ENCODE data around the gene NEMP1.
"Not testable (repeated sequence)": the region's sequence is repeated elsewhere in the genome, so short reads cannot be mapped to it uniquely, and the experiment has no call there.

Gene NEMP1

DNA sequence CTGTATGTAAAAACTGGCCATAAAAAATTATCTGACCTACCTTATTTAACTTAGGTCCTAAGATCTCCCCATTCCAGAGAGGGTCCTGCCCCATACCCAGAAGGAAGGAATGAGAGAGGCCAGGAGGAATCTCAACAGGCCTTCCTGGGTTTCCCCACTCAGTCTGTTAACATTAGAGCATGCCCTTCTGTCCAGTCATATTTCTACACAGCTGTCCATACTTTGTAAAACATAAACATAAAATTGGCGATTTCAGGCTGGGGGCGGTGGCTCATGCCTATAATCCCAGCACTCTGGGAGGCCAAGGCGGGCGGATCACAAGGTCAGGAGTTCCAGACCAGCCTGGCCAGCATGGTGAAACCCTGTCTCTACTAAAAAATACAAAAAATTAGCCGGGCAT is 56.3 kb downstream of the NEMP1 start:
- not testable (repeated sequence) for DNase-seq

DNA sequence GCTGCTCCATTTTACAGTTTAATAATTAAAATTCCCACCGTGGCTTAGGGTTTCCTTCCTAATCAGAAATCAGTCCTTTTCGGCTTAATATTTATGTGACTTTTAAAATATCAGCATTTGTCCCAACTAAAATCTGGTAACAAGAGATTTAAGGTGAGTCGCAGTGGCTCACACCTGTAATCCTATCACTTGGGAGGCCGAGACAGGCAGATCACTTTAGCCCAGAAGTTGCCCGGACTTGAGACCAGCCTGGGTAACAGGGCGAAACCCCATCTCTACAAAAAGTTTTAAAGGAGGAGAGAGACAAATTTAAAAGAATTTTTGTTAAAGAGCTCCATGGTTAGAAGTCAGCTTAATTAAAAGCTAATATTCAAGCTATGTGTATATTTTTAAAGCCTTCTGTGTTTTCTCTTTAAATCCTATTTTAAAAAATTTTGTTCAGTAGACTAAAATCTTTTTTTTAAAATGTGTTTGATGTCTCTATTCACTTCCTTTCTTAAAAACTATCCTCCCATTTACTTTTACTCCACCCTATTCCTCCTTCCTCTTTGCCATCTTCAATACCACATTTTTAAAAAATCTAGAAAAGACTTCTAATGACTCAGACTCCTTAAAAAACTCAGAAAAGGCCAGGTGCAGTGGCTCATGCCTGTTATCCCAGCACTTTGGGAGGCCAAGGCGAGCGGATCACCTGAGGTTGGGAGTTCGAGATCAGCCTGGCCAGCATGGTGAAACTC is 58.4 kb downstream of the NEMP1 start:
- DNase-seq = no peak

DNA sequence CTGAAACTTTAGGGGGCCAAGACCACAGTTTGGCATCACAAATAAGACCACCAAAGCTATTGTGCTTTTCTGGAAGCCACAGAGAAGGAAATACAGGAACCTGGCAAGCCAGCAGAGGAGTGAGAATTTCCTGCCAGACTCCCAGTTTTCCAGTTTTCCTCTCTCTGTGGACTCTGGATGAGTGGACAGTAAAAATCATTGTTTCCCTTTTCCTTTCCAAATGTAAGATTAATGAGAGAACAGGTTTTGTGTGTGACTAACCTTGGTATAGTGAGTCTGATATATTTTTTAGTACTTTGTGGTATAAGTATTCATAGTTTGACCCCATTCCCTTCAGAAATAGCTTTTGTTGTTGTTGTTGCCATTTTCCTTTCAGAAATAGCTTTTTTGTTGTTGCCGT is 59.7 kb downstream of the NEMP1 start:
- DNase-seq = no peak

DNA sequence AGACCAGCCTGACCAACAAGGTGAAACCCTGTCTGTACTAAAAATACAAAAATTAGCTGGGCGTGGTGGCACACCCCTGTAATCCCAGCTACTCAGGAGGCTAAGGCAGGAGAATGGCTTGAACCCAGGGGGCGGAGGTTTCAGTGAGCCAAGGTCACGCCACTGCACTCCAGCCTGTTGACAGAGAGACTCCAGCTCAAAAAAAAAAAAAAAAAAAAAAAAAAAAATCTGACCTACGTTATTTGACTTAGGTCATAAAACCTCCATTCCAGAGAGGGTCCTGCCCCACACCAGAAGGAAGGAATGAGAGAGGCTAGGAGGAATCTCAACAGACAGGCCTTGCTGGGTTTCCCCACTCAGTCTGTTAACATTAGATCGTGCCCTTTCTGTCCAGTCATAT is 60.2 kb downstream of the NEMP1 start:
- not testable (repeated sequence) for DNase-seq

DNA sequence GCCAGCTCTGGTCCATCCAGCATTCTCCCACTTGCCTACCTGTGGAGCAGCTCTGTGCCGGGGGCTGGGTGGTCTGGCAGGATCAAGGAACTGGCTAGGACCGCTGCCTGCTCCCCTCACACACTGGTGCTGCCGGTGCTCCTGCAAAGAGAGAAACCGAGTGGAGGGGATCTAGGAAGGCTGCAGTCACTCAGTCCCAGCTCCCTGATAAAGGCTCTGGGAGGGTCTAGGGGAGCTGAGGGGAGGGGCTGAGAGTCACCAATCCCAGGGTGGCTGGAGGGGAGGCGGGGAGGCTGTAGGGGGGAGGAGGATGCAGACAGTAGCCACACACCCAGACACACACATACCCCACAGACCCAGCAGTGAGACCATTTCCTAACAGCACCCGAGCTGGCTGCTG is 62.2 kb downstream of the NEMP1 start, which contains the start of gene TAC3:
Gene TAC3 (minus strand): TSS at position 182 of the 400 bp plus-strand sequence. CDS start 732 bp downstream, outside the sequence.
- DNase-seq = no peak

DNA sequence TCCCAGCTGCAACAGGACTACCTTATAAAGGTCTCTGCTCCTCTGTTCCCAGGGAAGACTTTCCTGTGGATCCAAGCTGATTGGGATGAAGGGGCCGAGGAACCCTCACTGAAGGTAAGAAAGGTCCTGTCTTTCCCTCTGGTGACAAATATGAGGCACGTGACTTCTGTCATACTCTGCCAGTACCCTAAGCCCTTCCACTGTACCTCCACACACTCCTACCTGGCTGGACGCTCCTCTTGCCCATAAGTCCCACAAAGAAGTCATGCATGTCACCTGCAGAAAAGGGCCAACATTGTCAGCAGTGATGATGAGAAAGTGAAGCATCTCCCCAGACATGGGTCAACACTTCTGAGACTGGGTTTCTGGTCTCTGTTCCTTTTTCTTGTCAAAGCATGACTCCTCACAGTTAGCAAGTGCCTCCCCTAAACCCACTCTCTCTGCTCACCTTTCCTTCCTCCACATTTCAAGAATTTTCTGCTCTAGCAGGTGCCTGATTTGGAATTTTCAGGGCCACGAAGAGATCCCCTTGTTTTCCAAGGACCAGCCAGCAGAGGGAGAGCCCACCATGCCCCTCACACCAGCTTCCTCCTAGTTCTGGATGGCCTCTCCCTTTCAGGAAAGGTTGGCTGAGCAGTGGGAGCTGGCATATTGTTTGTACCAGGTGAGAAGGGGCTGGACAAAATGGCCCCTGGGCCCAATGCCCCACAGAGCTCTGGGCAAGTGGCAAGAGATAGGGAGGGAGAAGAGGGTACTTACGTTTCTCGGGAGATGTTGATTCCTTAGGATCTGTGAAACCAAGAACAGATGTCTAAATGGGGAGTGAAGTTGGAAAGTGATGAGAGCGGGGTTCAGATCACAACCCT is 65.8 kb downstream of the NEMP1 start:
- no peak for DNase-seq

DNA sequence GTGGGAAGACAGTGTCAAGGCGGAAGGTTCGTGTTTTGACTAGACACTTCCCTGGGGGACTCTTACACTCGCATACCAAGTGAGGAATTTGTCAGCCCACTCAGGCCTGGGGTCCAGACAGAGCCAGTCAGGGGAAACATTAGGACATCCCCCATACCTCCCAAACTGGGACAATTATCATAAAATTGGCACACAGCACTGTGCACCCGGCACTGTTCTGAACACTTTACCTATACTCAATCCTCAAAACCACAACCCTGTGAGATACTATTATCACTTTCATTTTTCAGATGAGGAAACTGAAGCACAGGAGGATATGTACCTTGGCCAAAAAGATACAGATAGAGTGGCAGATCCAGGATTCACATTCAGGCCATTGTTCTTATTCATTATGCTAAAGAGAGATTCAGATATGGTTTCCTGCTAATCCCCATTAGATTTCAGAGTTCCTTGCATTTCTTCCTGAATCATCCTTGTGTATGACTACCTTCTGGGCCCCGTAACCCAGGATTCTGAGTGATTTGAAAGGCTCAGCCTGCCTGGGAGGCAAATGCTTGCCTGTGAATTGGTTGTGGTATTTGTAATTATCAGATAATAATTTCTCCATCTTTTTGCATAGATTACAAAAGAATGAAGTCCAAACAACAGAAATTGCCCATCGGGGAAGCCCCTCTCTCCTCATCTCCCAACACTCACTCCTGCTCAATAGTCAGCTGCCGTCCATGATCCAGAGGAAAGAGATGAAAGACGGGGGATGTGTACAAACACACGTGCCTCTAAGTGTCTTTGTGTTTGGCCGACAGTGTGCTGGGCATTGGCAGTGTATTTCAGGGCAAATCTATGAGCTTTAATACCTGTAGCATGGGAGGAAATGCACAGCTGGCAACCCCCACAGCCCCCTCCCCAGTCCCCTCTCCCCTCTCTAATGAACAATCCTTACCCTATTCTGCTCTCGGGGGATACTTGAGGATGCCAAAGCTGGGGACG is 66.9 kb downstream of the NEMP1 start:
- no peak for DNase-seq

DNA sequence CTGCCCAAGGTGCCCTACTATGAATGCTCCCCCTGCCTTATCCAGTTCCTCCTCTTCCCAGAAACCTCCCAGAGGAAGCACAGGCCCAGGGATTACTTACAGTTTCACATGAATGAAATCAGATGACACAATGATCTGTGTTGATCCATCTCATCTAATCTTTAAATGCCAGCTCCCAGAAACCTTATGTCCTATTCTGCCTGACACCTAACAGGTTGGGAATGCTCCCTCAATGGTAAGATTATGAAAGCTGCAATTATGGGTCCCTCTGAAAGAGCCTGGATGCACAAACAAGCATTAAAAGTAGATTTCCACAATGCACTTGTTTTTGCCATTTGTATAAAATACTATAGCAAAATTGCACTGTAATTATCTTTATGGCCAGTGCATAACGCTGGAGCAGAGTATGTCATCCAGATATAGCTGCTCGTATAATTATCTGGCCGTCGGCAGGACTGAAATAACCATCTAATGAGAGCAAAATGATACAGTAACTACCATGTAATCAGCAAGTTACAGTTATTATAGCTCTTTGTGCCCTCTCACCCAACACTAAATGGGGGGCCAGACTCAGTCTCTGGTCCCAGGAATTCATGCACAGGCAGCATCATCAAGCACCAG is 67.9 kb downstream of the NEMP1 start:
- no peak for DNase-seq

DNA sequence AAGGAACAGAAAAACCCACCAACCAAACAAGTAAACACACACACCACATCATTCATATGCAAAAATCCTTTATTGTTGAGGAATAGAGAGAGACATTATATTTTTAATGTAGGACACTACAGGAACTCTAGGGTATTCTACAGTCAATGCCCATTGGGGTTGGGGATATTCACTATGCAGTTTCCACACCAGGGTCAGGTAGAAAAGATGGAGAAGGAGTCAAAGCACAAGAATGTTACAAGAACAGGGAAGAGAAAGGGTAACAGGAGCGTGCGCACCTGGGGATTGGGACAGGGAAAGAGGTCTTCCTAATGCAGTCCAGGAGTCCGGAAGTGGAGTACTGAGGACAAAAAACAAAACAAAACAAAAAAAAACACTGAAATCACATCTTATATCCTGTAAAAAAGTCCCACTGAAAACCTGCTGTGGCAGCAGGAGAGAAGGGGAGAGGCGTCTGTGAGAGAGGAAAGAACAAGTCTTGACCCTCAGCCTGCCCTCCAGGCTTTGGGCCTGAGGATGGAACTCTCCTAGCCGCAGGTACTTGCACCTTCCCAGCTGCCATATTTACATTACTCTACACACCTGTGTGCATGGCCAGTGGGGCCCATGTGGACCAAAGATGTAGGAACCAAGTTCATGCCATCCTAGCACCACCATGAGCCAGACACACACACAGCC is 68.5 kb downstream of the NEMP1 start:
- no peak for DNase-seq

DNA sequence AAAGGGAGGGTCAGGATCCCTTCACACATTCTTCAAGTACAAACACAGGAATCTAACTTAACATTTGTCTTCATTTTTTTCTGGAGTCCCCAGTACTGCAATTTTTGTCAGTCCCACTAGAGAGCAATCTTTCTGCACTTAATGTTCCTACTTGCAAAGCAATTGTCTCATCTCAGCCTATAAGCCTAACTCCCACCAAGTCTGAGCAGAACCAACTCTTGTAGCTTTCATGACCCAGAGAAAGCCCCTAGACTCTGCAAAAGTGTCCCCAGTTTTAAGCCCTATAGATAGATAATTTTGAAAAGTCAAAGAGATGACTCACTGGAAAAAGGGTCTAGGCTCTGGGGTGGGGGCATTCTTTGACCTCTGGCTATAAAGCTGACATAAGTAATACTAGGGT is 70.4 kb downstream of the NEMP1 start:
- peak in 1 of 2 experiments; percentile 68 for DNase-seq

DNA sequence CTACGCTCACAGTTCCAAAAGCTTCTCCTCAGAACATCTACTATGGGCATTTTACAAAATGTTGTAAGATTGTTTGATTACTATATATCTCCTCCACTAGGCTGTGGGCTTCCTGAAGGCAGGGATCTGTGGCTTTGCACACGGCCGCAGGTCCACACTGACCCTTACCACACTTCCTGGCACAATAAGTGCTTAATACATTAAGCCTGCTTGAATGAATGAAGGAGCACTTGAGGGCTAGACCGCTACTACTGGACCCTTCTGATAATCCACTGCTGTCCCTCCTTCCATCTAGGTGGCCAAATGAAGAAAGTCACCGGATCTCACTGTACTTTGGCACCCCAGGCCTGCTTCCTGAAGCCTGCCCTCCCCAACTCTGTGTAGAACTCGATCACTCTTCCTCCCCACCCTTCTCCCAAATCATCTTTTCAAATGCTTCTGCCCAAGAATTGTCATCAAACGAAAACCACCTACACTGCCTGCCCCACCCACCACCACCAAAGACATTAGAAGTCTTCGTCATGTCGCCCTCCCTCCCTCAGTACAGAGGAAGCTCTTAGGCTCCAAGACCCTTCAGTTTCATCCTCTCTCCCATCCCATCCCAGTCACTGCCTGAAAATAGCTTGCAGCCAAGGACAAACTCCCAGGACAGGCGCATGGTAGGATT is 71.6 kb downstream of the NEMP1 start:
- peak in 1 of 2 experiments; percentile 42 for DNase-seq

DNA sequence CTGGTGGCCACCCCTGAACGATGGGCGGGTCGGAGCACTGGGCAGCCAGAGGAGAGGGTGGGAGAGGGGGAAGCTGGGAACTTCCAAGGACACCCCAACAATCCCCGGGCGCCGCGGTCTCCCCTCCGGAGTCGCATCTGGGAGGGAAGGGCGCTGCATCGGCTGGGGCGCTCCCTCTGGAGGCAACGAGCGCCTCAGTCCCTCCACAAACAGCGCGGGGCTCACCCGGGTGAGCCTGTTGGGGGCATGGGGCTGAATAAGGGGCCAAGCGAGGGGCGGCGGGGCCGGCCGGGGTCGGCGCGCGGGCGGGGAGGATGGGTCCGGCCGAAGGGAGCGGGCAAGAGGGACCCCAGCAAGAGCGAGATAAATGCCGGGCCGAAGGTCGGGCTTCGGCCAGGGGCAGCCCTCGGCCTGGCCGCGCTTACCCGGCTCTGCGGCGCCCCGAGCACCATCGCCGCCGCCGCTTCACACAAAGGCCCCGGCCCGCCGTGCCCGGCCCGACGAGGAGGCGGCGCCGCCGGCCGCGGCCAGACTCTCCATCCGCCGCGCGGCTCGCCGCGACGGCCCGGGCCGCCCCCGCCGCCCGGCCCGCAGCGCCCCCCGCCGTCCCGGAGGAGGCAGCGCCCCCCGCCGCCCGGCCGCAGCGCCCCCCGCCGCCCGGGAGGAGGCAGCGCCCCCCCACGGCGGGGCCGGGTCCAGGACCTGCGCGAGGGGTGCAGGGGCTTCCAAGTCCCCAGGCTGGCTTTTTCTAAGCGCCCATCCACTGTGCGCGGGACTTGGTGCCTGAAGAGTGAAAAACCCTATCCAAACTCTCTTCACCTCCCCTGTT is 72.4 kb downstream of the NEMP1 start, which contains the start of gene ZBTB39:
Gene ZBTB39 (minus strand): TSS at position 567 of the 829 bp plus-strand sequence. CDS start 1,629 bp downstream, outside the sequence.
- peak in 1 of 2 experiments; percentile 42 for DNase-seq
